GM18870 (cell line): ENCODE data around the gene SCRG1.

Source experiments
- ATAC-seq: cut with Tn5 transposase; IDR thresholded peaks from one replicate; pipeline ENCODE4 v1.9.1; 2021; ENCODE audit warnings: moderate library complexity; ENCODE audit not compliant: unreplicated experiment

SCRG1 gene

GRCh38 chr4:173411106-173411693, 12.3 kb upstream of the SCRG1 start:
- ATAC-seq, result no peak

GRCh38 chr4:173410079-173410478, 11.2 kb upstream of the SCRG1 start:
- ATAC-seq, result no peak

- ATAC-seq, result no peak
Measured at GRCh38 chr4:173405840-173406606, 7.1 kb upstream of the SCRG1 start.

GRCh38 chr4:173404296-173404865, 5.5 kb upstream of the SCRG1 start:
- ATAC-seq, result no peak

GRCh38 chr4:173403051-173403450, 4.1 kb upstream of the SCRG1 start:
- ATAC-seq, result no peak

GRCh38 chr4:173401063-173401462, 2.1 kb upstream of the SCRG1 start:
- ATAC-seq, result no peak

GRCh38 chr4:173398220-173398619, 696 bp downstream of the SCRG1 start:
- no peak for ATAC-seq

GRCh38 chr4:173397604-173398003, 1.3 kb downstream of the SCRG1 start:
- no peak for ATAC-seq

- ATAC-seq, result no peak
Measured at GRCh38 chr4:173391701-173392100, 7.2 kb downstream of the SCRG1 start.

GRCh38 chr4:173386751-173387150, 12.2 kb downstream of the SCRG1 start:
- ATAC-seq, result no peak

GRCh38 chr4:173382349-173382748, 16.6 kb downstream of the SCRG1 start:
- ATAC-seq, result no peak

GRCh38 chr4:173381610-173382009, 17.3 kb downstream of the SCRG1 start:
- ATAC-seq, result no peak

- peak; percentile 78 for ATAC-seq
Measured at GRCh38 chr4:173380987-173381386, 17.9 kb downstream of the SCRG1 start.

GRCh38 chr4:173379929-173380328, 19.0 kb downstream of the SCRG1 start:
- no peak for ATAC-seq

GRCh38 chr4:173374588-173374987, 24.3 kb downstream of the SCRG1 start:
- ATAC-seq, result no peak

- ATAC-seq, result peak; percentile 3
Measured at GRCh38 chr4:173371292-173372192, 27.4 kb downstream of the SCRG1 start.

- ATAC-seq, result peak; percentile 56
Measured at GRCh38 chr4:173370477-173371291, 28.2 kb downstream of the SCRG1 start, which contains the start of gene SAP30. SAP30 (plus strand) TSS chr4:173370954; CDS start chr4:173371183, 229 bp downstream.

- peak; percentile 5 for ATAC-seq
Measured at GRCh38 chr4:173370130-173370476, 28.8 kb downstream of the SCRG1 start.

GRCh38 chr4:173367946-173368345, 31.0 kb downstream of the SCRG1 start:
- no peak for ATAC-seq

- peak; percentile 33 for ATAC-seq
Measured at GRCh38 chr4:173367285-173367684, 31.6 kb downstream of the SCRG1 start.
